GM18502 (cell line): ENCODE results near the gene PRM2.
"Not testable (repeated sequence)": the region's sequence is repeated elsewhere in the genome, so short reads cannot be mapped to it uniquely, and the experiment has no call there.

Source experiments
- ATAC-seq: cut with Tn5 transposase; IDR thresholded peaks from one replicate; pipeline ENCODE4 v1.9.1; 2021; ENCODE audit warnings: mild to moderate bottlenecking; ENCODE audit not compliant: unreplicated experiment, poor library complexity

The PRM2 gene

GRCh38 chr16:11291091-11291703 is 14.9 kb upstream of the PRM2 start:
- ATAC-seq, result no peak

- no peak for ATAC-seq
These were observed 14.0 kb upstream of the PRM2 start for GRCh38 chr16:11290102-11290893.

GRCh38 chr16:11289696-11290095 is 13.4 kb upstream of the PRM2 start:
- ATAC-seq, result not testable (repeated sequence)

- no peak for ATAC-seq
These were observed 12.9 kb upstream of the PRM2 start for GRCh38 chr16:11289202-11289601.

GRCh38 chr16:11285842-11286241 is 9.6 kb upstream of the PRM2 start:
- no peak for ATAC-seq

- ATAC-seq, result no peak
These were observed 7.6 kb upstream of the PRM2 start for GRCh38 chr16:11283820-11284248.

- ATAC-seq, result no peak
These were observed 4.6 kb upstream of the PRM2 start, which contains the start of gene PRM1 for GRCh38 chr16:11280616-11281522. Gene PRM1, minus strand, starts transcription at chr16:11281330. Its CDS starts 92 bp downstream, at chr16:11281238.

GRCh38 chr16:11278681-11279628 is 2.7 kb upstream of the PRM2 start:
- ATAC-seq, result no peak

- ATAC-seq, result no peak
These were observed 1.5 kb upstream of the PRM2 start for GRCh38 chr16:11277607-11278337.

GRCh38 chr16:11276896-11277593 is 765 bp upstream of the PRM2 start:
- no peak for ATAC-seq

- no peak for ATAC-seq
These were observed 1.3 kb downstream of the PRM2 start for GRCh38 chr16:11274964-11275363.

GRCh38 chr16:11273721-11274324 is 2.5 kb downstream of the PRM2 start:
- no peak for ATAC-seq

GRCh38 chr16:11272921-11273720 is 3.2 kb downstream of the PRM2 start, which contains the start of gene PRM3:
Gene PRM3, minus strand, starts transcription at chr16:11273629. Its CDS starts 34 bp downstream, at chr16:11273595.
- ATAC-seq, result no peak

GRCh38 chr16:11272484-11272883 is 3.8 kb downstream of the PRM2 start:
- ATAC-seq, result no peak

GRCh38 chr16:11271610-11272009 is 4.7 kb downstream of the PRM2 start:
- ATAC-seq, result no peak

GRCh38 chr16:11270602-11271162 is 5.6 kb downstream of the PRM2 start:
- ATAC-seq, result no peak

- no peak for ATAC-seq
These were observed 7.3 kb downstream of the PRM2 start, which contains the start of gene TNP2 for GRCh38 chr16:11268921-11269375. Gene TNP2, minus strand, starts transcription at chr16:11269325. Its CDS starts 63 bp downstream, at chr16:11269262.
